ENCODE results near the gene BRCA1. TPM values are rescaled to one million over a fixed set of nuclear protein-coding genes. Genes with fewer than 3 reads are reported as not detected.
"Not testable (repeated sequence)": the region's sequence is repeated elsewhere in the genome, so short reads cannot be mapped to it uniquely, and the experiment has no call there.

Gene BRCA1
- total RNA-seq, 1 donor: 44.6 TPM

- no peak for TF ChIP-seq CTCF (IDR thresholded peaks at IDR 0.05; ENCODE audit: insufficient read depth, low read length)
- DNase-seq (ENCODE audit: low read depth): no peak
- no peak overlapping the region for H3K4me3 ChIP-seq (ENCODE audit: low read depth, low read length)
Measured at GRCh38 chr17:43155666-43156065, 30.5 kb upstream of the BRCA1 start.

- not testable (repeated sequence) for H3K4me3 ChIP-seq (ENCODE audit: low read depth, low read length); DNase-seq (ENCODE audit: low read depth)
Measured at GRCh38 chr17:43153197-43153835, 28.2 kb upstream of the BRCA1 start.

DNA sequence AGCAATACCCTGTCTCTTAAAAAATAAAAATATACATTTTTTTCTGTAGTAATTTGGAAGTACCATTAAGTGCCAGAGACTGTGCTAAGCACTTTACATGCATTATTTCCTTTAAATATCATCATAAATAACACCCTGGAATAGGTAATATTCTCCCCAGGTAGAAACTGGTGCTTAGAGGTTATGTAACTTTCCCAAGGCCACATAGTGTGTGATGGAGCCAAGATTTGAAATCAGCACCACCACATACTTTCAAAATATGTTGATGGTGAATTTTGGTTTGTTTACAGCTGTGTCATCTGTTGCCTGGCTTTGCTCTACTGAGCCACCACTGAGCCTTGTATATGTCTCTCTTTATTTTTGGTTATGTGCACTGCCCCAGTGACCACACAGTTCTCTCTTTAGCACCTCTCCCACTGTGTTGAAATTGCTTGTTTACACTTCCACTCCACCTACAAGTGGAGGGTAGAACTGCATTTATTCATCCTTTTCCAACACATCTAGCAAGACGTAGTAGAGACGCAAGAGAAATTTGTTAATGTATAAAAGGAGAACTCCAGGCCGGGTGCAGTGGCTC, 26.8 kb upstream of the BRCA1 start:
- no peak for TF ChIP-seq CTCF (IDR thresholded peaks at IDR 0.05; ENCODE audit: insufficient read depth, low read length)
- DNase-seq (ENCODE audit: low read depth): no peak
- no peak overlapping the region for H3K4me3 ChIP-seq (ENCODE audit: low read depth, low read length)

DNA sequence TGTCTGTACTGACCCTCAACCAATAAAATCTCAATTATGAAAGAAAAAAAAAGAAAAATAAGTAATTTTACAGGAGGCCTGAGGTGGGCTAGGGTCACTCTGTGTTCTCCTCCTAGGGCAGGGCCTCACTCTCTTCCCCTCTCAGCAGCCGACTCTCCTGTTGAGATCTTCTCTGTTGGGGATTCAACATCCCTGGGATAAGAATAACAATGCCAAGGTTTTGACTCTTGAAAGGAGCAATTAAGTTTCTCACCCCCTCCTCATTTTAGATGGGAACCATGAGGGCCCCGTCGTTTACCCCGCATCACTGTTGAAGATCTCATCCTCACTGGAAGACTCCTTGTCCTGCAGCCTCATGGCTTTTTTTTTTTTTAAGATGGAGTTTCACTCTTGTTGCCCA, 21.5 kb upstream of the BRCA1 start:
- no peak for TF ChIP-seq CTCF (IDR thresholded peaks at IDR 0.05; ENCODE audit: insufficient read depth, low read length)
- DNase-seq (ENCODE audit: low read depth): no peak
- H3K4me3 ChIP-seq (ENCODE audit: low read depth, low read length): no peak overlapping the region

- H3K4me3 ChIP-seq (ENCODE audit: low read depth, low read length): no peak overlapping the region
- no peak for TF ChIP-seq CTCF (IDR thresholded peaks at IDR 0.05; ENCODE audit: insufficient read depth, low read length)
- no peak for DNase-seq (ENCODE audit: low read depth)
Measured at GRCh38 chr17:43143201-43143600, 18.0 kb upstream of the BRCA1 start.

DNA sequence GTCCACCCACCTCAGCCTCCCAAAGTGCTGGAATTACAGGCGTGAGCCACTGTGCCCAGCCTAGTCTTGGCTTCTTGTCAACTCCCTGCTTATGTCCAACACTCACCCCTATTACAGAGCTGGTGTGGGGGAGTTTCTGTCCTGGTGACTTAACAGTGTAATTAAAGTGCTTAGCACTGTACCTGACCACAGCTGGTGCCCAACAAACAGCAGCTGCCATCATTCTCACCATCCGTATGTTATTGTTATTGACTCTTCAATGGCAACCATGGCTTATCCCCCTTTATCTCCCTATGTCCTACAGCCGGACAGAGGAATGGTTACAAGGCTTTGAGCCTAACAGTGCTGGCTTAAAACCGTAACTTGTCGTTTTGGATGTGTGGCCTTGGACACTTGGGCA, 17.0 kb upstream of the BRCA1 start:
- no peak for TF ChIP-seq CTCF (IDR thresholded peaks at IDR 0.05; ENCODE audit: insufficient read depth, low read length)
- no peak overlapping the region for H3K4me3 ChIP-seq (ENCODE audit: low read depth, low read length)
- DNase-seq (ENCODE audit: low read depth): no peak

GRCh38 chr17:43140396-43141332, 15.5 kb upstream of the BRCA1 start:
- no peak overlapping the region for H3K4me3 ChIP-seq (ENCODE audit: low read depth, low read length)
- no peak for DNase-seq (ENCODE audit: low read depth)
- no peak for TF ChIP-seq CTCF (IDR thresholded peaks at IDR 0.05; ENCODE audit: insufficient read depth, low read length)

GRCh38 chr17:43138531-43138930, 13.4 kb upstream of the BRCA1 start:
- not testable (repeated sequence) for H3K4me3 ChIP-seq (ENCODE audit: low read depth, low read length); DNase-seq (ENCODE audit: low read depth)

- not testable (repeated sequence) for DNase-seq (ENCODE audit: low read depth); H3K4me3 ChIP-seq (ENCODE audit: low read depth, low read length)
Measured at GRCh38 chr17:43136574-43136973, 11.4 kb upstream of the BRCA1 start.

Data from fibroblast of the aortic adventitia (primary cell).